Activated gamma-delta T cell treated with anti-CD3 and anti-CD28 coated beads, Interleukin-2, amount 50 U/mL, for 16 hours (primary cell): ENCODE measurements around the gene MRPL4.

Experiments used
- DNase-seq: peaks from one replicate; pipeline ENCODE4 v3.0.0-alpha.2; 2020; ENCODE audit warnings: low read depth

The MRPL4 gene

DNA sequence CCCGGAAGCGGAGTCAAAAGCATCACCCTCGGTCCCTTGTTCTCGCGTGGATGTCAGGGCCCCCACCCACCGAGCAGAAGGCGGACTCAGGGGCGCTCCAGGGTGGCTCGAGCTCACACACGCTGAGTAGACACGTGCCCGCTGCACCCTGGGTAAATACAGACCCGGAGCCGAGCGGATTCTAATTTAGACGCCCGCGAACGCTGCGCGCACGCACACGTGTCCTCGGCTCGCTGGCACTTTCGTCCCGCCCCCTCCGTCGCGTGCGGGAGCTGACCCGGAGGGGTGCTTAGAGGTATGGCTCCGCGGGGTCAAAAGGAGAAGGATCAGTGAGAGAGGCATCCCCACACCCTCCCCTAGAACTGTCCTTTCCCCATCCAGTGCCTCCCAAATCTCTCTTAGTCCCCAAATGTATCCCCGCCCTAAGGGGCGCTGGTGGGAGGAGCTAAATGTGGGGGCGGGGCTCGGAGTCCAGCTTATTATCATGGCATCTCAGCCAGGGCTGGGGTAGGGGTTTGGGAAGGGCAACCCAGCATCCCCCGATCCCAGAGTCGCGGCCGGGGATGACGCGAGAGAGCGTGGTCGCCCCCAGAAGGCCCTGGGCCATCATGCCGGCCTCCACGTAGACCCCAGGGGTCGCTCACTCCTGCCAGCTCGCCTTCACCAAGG lies 37.3 kb downstream of the MRPL4 start:
- DNase-seq = peak; percentile 60

DNA sequence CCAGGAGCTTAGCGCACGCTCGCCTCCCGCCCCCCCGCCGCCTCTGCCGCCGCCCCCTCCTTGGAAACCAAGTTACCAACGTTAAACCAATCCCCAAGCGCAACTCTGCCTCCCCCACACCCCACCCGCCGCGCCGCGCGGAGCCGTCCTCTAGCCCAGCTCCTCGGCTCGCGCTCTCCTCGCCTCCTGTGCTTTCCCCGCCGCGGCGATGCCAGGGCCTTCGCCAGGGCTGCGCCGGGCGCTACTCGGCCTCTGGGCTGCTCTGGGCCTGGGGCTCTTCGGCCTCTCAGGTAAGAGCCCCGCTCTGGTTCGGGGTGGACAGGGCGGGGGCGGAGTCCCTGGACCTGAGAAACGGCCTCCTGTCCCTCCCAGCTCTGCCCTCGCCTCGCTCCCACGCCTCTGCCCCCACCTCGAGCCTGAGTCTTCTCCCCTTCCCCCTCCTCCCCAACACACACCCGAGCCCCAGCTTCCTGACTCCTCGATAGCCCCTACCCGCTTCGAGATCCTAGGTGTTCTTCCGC lies 37.9 kb downstream of the MRPL4 start, which contains the start of gene ICAM5:
Gene ICAM5, plus strand, starts transcription at position 117 of the 521 bp plus-strand sequence. Its CDS starts 92 bp downstream, at position 209.
- no peak for DNase-seq

DNA sequence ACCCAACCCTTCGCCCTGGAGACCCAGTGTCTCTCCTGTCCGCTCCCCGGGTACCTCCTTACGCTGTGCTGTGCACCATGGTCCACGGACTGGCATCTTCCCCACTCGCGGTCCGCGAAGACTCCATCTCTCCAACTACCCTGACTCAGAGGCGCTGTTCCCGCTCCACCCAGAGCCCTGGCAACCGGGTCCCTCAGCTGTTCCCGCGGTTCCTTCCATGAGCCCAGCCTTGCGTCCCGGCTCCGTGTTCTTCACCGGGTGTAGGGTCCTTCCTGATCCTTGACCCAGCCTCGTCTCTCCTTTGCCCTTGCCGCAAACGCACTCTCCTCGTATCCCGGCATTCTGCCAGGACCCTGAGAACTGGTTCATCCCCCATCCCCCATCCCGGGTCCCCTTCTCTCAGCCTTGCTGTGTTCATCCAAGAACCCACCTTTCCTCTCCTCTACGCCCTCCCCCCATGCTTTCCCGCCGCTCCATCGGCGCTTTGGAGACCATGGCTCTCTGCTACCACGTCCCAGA lies 38.4 kb downstream of the MRPL4 start:
- no peak for DNase-seq

DNA sequence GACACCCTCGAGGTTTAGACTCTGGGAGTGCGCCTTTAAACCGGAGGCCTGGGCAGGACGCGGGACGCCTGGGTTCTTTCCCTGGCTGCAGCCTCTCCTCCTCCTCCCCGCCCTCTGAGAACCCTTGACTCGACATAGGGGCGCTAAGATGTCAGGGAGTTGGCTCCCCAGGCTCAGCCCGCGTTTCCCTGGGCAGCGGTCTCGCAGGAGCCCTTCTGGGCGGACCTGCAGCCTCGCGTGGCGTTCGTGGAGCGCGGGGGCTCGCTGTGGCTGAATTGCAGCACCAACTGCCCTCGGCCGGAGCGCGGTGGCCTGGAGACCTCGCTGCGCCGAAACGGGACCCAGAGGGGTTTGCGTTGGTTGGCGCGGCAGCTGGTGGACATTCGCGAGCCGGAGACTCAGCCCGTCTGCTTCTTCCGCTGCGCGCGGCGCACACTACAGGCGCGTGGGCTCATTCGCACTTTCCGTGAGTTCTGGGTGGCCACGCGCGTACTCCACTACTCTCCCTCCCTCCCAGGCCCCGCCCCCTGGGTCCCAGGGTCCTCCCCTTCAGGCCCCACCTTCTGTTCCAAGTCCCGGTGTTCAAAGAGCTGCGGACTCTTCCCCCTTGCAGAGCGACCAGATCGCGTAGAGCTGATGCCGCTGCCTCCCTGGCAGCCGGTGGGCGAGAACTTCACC lies 39.0 kb downstream of the MRPL4 start:
- DNase-seq = no peak

DNA sequence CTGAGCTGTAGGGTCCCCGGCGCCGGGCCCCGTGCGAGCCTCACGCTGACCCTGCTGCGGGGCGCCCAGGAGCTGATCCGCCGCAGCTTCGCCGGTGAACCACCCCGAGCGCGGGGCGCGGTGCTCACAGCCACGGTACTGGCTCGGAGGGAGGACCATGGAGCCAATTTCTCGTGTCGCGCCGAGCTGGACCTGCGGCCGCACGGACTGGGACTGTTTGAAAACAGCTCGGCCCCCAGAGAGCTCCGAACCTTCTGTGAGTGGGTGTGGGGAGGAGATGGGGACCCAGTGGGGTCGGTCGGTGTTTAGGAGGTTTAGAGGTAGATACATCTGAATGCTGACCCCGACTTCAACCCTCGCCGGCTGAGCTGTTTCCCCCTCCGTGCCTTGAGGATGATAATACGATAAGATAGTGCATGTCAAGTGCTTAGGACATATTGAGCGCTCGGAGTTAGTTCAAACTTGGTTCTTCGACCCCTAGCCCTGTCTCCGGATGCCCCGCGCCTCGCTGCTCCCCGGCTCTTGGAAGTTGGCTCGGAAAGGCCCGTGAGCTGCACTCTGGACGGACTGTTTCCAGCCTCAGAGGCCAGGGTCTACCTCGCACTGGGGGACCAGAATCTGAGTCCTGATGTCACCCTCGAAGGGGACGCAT lies 39.7 kb downstream of the MRPL4 start:
- no peak for DNase-seq

DNA sequence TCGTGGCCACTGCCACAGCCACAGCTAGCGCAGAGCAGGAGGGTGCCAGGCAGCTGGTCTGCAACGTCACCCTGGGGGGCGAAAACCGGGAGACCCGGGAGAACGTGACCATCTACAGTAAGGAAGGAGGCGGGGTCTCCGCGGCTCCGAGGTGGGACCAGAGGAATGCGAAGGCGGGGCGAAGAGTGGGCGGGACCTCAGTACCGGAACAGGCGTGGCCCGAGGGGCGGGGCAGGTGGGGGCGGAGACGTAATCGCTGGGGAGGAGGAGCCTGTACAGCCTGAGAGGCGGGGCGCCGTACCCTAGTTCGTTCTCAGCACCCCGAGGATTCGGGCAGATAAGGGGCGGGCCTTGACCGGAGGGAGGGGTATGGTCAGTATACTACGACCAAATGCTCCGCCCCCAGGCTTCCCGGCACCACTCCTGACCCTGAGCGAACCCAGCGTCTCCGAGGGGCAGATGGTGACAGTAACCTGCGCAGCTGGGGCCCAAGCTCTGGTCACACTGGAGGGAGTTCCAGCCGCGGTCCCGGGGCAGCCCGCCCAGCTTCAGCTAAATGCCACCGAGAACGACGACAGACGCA lies 40.3 kb downstream of the MRPL4 start:
- DNase-seq = peak; percentile 50

DNA sequence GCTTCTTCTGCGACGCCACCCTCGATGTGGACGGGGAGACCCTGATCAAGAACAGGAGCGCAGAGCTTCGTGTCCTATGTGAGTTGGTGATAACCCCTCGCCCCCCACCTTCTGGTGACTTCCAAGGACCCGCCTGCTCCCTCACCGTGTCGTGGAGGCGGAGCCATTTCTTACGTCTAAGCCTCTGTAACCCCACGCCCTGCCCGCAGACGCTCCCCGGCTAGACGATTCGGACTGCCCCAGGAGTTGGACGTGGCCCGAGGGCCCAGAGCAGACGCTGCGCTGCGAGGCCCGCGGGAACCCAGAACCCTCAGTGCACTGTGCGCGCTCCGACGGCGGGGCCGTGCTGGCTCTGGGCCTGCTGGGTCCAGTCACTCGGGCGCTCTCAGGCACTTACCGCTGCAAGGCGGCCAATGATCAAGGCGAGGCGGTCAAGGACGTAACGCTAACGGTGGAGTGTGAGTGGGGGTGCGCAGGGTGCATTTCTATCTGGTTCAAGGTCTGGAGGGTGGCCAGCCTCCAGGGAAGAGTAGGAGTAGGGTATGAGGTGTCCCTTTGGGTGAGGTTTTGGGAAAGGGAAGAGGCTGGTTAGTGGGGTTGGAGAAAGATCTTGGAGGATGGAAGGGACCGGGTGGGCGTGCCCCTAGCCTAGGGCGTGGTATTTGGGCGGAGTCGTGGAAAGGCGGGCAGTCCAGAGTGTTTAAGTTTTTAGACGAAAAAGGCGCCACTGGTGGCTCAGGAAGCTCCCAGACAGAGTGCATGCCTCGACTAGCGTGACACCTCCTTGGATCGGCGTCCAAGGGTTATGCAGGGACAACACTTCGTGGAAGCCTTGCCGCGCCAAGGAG lies 41.0 kb downstream of the MRPL4 start:
- DNase-seq = no peak

DNA sequence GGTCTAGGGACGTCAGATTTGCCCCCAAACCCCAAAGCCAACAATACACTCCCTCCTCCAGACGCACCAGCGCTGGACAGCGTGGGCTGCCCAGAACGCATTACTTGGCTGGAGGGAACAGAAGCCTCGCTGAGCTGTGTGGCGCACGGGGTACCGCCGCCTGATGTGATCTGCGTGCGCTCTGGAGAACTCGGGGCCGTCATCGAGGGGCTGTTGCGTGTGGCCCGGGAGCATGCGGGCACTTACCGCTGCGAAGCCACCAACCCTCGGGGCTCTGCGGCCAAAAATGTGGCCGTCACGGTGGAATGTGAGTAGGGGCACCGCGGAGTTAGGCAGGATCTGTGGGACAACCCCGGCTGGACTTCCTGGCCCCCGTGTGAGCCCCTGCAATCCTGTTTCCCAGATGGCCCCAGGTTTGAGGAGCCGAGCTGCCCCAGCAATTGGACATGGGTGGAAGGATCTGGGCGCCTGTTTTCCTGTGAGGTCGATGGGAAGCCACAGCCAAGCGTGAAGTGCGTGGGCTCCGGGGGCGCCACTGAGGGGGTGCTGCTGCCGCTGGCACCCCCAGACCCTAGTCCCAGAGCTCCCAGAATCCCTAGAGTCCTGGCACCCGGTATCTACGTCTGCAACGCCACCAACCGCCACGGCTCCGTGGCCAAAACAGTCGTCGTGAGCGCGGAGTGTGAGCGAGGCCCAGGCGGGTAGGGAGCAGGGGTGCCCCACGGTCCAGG lies 41.8 kb downstream of the MRPL4 start:
- DNase-seq = no peak

DNA sequence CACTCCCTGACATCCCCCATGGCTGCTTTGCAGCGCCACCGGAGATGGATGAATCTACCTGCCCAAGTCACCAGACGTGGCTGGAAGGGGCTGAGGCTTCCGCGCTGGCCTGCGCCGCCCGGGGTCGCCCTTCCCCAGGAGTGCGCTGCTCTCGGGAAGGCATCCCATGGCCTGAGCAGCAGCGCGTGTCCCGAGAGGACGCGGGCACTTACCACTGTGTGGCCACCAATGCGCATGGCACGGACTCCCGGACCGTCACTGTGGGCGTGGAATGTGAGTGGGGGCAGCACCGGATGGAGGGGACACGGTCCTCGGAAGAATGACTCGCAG lies 42.3 kb downstream of the MRPL4 start:
- DNase-seq = no peak

DNA sequence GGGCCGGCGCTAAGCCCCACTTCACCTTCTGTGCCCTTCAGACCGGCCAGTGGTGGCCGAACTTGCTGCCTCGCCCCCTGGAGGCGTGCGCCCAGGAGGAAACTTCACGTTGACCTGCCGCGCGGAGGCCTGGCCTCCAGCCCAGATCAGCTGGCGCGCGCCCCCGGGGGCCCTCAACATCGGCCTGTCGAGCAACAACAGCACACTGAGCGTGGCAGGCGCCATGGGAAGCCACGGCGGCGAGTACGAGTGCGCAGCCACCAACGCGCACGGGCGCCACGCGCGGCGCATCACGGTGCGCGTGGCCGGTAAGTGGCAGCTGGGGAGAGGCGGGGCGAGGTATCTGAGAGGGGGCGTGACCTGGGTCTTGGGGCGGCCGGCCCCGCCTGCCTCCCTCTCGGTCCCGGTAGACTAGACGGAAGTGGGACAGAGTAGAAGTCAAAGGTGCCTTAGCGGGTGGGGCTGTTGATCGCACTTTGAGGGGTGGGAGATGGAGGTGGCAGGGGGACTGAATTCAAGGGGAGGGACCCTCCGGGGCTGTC lies 43.4 kb downstream of the MRPL4 start:
- DNase-seq = no peak

DNA sequence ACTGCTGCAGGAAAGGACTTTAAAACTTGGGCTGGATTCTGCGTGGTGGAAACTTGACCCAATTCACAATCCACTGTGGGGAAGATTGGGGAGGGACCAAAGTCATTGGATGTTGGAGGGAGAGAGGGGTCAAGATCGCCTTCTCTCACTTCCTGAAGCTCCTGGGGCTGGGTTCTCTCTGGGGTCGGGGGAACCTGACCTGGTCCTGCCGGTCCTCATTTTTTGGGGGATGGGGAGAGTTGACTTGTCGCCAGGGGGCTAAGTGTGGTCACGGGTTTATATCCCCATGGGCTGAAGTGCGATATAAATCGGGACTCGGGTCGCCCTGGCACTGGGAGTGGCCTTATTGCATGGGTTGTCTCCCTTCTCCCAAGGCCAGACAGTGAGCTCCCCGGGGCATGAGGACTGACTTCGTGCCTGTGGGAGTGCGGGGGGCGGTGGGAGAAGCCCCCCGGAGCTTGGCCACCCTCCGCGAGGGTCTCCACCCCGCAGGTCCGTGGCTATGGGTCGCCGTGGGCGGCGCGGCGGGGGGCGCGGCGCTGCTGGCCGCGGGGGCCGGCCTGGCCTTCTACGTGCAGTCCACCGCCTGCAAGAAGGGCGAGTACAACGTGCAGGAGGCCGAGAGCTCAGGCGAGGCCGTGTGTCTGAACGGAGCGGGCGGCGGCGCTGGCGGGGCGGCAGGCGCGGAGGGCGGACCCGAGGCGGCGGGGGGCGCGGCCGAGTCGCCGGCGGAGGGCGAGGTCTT lies 44.0 kb downstream of the MRPL4 start:
- no peak for DNase-seq

DNA sequence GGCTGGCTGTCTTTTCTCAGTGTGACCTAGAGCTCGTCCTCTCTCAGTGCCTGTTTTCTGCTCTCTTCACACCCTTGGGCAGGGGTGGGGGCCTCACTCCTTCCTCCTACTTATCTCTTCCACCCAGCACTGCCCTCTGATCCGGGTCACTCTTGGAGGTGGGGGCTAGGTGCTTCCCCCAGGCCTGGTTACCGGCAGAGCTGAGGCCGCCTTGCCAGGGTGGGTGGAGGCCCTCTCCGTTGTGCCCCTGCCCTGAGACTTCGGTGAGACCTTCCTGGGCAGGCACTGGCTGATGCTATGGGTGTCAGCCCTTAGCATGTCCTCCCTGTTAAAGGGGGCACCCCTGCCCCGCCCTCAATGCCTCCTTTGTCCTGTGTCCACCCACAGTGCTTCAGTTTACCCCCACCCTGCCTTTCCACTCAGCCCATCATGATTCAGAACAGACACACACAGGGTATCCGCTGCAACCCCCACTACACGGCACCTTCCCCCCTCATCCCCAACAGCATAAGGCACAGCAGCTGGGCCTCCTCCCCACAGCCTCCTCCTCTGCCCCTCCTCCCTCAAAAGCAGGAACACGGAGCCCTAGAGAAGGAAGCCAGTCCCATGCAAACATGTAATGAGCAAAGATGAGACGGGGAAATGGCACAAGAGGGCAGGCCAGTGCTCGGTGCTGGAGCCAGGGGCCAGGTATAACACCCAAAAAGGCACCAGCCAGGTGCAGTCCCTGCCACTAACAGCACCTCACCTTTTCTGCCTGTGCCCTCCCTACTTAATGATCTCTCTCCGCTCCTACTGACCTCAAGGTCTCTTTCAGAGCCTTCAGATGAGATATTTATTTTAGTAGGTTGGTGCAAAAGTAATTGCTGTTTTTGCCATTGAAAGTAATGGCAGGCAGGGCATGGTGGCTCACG lies 47.8 kb downstream of the MRPL4 start:
- no peak for DNase-seq

DNA sequence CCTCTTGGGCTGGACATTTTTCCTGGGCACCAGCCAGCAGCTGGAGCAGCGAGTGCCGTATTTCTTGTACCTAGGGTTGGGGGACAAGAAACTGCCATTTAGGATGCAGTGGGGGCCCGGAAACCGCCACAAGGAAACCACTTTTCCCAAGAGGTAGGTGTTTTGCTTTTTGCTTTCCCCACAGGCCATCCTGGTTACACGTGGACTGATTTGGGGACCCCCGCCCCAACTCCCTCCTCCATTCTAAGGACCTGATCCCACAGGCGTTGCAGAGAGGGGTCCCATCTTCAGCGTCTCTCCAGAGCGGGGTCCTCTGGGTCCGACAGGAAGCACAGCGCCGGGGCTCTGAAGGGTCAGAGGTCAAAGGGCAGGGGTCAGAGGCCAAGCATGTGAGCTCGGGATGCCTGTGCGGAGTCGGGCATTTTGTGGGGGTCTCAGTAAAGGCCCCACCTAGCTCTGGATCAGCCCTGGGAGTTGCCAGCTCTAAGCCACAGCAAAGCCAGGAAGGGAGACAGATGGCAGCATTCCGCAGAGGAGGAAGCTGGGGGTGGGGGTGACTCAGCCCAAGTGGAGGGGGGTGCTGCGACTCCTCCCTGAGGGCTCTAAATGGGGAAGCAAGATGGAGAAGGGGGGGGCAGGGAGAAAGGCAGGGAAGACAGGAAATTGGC lies 53.3 kb downstream of the MRPL4 start:
- no peak for DNase-seq

DNA sequence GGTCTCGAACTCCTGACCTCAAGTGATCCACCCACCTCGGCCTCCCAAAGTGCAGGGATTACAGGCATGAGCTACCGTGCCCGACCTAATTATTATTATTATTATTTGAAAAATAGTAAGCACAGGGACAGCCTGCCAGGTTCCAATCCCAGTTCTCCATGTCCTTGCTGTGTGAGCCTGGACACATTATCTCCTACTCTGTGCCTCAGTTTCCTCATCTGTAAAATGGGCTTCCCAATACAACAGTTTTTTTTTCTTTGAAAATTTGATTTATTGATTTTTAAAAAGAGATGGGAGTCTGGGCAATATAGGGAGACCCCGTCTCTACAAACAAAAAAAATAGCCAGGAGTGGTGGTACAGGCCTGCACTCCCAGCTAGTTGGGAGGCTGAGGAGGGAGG lies 54.3 kb downstream of the MRPL4 start:
- DNase-seq = no peak

DNA sequence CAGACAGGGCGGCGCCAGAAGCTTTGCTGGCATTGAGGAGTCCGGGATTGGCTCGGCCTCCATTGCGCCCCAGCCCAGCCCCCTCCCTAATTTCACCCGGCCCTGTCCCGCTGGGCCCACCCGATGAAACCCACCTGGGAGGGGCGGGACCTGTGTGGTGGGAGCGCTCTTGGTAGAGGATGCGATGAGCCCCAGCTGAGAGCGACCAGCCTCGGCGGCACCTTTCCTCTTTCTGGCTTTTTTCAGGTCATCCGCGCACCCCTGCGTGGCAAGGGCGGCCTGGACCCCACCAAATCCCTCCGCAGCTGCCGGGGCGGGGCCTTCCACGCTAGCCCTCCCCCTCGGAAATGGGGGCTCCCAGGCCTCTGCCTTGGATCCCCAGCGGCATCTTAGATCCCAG lies 57.4 kb downstream of the MRPL4 start, which contains the start of gene ZGLP1:
Gene ZGLP1, minus strand, starts transcription at position 393 of the 400 bp plus-strand sequence.
- no peak for DNase-seq
